SIG-M5 (cell line): Measurements from ENCODE around the gene P2RY2.
"Not testable (repeated sequence)": the region's sequence is repeated elsewhere in the genome, so short reads cannot be mapped to it uniquely, and the experiment has no call there.

Source experiments
- DNase-seq: peaks from one replicate; lab custom pipeline; 2025; lab: John Stamatoyannopoulos, UW

Gene P2RY2

DNA sequence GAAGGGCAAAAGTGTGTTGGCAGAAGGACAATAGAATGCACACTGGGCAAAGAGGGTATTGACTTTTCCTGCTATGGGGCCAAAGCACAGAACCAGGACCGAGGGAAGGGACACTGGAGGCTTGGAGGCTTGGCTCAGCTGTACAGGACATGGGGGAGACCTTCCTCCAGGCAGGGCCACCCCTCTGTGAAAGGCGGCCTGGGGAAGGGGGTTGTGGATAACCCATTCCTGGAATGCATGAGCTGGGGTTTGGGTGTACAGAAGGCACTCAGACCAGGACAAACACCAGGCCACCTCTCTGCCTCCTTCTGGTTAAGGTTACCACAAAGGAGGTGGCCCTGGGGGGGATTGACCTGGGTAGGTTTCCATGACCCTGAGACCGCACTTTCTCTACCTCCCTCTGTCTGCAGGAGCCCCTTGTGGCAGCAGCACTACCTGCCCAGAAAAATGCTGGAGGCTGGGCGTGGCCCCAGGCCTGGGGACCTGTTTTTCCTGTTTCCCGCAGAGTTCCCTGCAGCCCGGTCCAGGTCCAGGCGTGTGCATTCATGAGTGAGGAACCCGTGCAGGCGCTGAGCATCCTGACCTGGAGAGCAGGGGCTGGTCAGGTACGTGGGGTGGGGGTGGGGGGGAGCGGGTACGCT is 9.6 kb downstream of the P2RY2 start:
- no peak for DNase-seq

GRCh38 chr11:73228268-73229134 is 10.4 kb downstream of the P2RY2 start:
- no peak for DNase-seq

- no peak for DNase-seq
Measured at GRCh38 chr11:73229321-73229895, 11.3 kb downstream of the P2RY2 start.

DNA sequence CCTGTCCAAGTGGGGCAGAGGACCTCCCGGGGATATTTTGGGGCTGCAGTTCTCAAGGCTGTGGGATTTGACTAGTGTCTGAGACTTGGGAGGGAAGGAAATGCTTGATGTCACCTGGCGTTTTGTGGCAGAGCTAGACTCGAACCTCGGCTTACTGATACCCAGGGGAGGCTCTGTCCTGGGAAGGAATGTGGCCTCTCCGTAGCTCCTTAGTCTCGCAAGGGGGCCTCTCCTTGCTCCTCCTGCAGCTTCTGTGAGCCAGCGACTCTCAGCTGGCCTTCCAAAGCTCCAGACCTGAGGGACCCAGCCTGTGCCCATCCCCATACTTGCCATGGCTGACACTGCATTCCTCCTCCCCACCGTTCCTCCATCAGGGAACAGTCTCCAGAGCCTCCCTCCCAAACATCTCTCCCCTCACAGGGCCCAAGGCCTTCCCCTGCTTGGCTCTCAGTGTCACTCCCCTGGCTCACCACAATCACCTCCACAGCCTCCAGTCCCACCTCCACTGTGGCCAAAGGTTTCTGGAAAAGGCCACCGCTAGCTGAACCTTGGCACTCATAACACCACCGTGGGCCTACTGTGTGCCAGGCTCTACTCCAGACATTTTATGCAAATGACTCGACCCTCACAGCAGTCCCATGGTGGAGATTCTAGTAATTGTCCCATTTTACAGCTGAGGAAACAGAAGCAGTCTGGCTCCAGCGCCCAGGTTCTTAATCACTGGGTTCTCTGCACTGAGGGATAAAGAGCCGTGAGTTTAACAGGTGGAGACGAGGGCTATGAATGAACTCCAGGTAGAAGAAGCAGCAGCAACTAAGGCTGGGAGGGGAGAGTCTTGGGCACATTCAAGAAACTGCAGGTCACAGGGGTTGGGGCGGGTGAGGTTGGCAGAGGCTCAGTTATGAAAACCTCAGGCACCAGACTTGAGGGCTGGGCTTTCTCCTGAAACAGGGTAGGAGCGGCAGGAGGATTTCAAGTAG is 12.1 kb downstream of the P2RY2 start:
- DNase-seq = no peak

GRCh38 chr11:73230931-73231330 is 12.8 kb downstream of the P2RY2 start:
- no peak for DNase-seq

- not testable (repeated sequence) for DNase-seq
Measured at GRCh38 chr11:73232487-73232886, 14.4 kb downstream of the P2RY2 start.

GRCh38 chr11:73233211-73233610 is 15.1 kb downstream of the P2RY2 start:
- no peak for DNase-seq

- no peak for DNase-seq
Measured at GRCh38 chr11:73233692-73234470, 15.8 kb downstream of the P2RY2 start.

GRCh38 chr11:73234471-73235181 is 16.5 kb downstream of the P2RY2 start:
- DNase-seq = no peak

- DNase-seq = no peak
Measured at GRCh38 chr11:73235236-73235786, 17.2 kb downstream of the P2RY2 start.

DNA sequence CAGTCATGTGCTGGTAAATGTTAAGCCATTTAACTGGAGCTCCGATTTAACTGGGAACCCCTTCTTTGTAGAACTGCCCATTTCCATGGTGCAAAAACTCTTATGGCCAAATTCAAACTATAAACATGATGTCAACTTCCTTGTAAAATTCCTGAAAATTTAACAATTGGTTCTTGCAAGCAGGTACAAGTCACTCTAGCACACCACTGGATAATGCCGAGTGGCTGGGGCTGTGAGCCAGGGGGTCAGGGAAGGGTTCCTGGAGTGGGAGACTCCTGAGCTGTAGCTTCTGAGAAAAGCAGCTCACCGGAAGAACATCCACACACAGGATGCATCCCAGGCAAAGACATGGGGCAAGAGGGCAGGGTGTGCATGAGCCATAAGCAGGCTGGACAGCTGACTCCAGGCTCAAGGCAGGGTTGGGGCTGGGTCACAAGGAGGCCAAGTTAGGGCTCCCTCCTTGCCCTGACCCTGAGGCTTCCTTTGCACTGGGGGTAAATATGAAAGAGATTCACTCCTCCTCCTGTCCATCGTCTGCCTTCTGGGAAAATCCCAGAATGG is 18.2 kb downstream of the P2RY2 start:
- no peak for DNase-seq

GRCh38 chr11:73236854-73237253 is 18.8 kb downstream of the P2RY2 start:
- no peak for DNase-seq

DNA sequence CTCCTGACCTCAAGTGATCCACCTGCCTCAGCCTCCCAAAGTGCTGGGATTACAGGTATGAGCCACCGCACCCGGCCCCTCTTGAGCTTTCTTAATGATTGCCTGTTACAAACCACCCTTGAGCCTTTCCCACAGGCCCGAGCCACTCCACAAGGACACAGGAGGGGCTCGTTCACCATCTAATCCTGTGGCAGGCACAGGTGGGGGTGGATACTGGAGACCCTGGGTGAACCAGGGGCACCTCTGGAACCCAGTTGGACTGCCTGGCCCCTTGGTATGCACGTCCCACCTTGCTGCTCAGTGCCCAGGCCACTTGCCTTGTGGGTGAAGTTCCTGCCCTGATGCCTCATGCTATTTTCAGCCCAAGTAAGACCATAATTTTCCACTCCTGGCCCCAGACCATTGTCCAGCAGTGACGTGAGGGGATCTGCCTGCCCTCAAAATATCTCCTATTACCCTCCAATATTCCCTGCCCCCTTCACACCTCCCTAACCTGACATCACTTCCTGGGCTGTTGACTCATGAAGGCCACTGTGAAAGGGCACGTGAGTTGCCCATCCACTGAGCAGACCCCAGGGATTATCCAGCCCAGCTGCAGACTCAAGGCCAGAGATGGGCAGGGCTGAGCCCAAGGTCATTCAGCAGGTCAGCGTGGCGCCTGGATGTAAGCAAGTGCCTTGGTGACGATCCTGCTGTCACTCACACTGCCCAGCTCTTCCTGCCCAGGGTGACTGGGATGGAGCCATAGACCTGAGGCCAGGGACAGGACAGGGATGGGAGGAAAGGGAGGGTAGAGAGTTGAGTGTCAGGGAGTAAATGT is 19.6 kb downstream of the P2RY2 start:
- DNase-seq = no peak

DNA sequence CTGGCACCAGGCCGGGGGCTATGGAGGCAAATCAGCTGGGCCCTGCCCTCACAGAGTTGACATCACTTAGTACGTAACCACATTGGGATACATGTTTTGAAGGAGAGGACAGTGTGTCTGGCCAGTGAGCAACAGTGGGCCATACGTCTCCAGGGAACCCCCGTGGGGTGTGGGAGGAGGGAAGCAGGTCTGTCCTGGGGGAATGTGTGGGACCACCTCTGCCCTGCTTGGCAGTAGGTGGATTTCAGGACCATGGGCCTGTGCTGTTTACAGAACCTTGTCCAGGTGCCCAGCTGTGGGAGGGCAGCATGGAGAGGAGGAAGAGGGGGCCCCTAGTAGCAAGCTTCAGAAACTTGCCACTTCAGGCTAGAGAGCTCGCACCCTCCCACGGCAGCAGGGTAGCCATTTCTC is 21.0 kb downstream of the P2RY2 start:
- no peak for DNase-seq

DNA sequence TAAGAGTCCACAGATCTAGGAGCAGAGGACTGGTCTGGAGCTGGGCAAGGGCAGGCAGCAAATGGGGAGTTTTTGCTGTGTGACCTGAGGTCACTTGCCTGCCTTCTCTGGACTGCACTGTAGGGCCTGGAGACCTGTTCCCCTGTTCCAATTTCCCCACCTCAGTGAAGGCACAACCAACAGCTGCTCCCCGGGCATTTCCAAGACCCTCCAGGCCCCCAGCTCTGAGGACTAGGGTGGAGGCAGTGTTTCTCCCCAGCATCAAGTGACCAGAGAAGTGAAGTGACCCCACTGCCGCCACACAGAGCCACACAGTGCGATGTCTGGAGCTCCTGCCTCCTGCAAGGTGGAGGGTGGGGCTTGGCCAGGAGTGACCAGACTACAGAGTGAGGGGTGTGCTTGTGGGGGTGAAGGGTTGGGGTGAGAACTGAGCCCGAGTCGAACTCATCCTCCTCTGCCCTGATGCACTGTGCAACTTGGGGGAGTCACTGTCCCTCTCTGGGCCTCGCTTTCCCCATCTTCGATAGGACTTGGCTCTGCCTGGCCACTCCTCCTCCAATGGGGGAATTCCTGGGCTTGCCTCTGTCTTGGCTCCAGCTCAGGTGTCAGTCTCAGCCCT is 21.6 kb downstream of the P2RY2 start:
- DNase-seq = no peak

DNA sequence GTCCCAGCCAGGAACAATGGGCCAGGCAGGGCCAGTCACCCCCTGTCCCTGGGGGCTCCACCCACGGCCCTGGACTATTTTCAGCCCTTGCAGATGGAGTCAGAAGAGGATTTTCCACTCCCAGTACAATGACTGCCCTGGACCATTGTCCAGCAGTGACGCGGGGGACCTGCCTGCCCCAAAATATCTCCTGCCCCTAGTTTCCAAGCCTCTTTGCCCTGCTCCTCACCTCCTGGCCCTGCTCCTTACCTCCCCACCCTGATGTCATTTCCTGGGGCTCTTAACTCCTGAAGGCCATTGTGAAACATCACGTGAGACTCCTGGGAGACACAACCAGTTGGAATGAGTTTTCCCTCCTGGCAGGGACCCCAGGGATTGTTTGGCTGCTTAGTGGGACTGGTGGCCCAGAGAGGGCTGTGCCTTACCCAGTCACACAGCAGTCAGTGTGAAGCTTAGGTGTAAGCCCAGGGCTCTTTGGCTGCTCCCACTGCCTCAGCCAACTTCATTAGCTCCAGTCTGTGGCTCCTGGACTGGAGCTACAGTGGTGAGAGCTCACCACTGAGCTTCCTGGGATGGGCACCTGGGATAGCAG is 22.2 kb downstream of the P2RY2 start:
- DNase-seq = no peak

- no peak for DNase-seq
Measured at GRCh38 chr11:73241300-73241699, 23.2 kb downstream of the P2RY2 start.
